Measurements from ENCODE around the gene ZAR1L.

The ZAR1L gene

GRCh38 chr13:32266130-32266529 lies 49.0 kb downstream of the ZAR1L start:
- H3K4me3 ChIP-seq (ENCODE audit: low read length), result no peak overlapping the region
- H3K79me2 ChIP-seq (ENCODE audit: control insufficient read depth, low read length), result no peaks in the 10 kb centered on the region
- no peaks in the 10 kb centered on the region for H3K9me3 ChIP-seq (ENCODE audit: control insufficient read depth, insufficient read depth, low read length)
- no peaks in the 10 kb centered on the region for H3K4me1 ChIP-seq (ENCODE audit: control insufficient read depth, low read length)
- H3K36me3 ChIP-seq (ENCODE audit: control insufficient read depth, low read length), result peaks cover 65% of the 10 kb centered on the region
- no peak overlapping the region for H3K4me2 ChIP-seq (ENCODE audit: low read length)
- H3K27me3 ChIP-seq (ENCODE audit: control insufficient read depth, low read length), result no peaks in the 10 kb centered on the region
- TF ChIP-seq EZH2phosphoT487 (IDR thresholded peaks at IDR 0.05; ENCODE audit: borderline replicate concordance, low read length), result no peak
- TF ChIP-seq, protein P1, sequence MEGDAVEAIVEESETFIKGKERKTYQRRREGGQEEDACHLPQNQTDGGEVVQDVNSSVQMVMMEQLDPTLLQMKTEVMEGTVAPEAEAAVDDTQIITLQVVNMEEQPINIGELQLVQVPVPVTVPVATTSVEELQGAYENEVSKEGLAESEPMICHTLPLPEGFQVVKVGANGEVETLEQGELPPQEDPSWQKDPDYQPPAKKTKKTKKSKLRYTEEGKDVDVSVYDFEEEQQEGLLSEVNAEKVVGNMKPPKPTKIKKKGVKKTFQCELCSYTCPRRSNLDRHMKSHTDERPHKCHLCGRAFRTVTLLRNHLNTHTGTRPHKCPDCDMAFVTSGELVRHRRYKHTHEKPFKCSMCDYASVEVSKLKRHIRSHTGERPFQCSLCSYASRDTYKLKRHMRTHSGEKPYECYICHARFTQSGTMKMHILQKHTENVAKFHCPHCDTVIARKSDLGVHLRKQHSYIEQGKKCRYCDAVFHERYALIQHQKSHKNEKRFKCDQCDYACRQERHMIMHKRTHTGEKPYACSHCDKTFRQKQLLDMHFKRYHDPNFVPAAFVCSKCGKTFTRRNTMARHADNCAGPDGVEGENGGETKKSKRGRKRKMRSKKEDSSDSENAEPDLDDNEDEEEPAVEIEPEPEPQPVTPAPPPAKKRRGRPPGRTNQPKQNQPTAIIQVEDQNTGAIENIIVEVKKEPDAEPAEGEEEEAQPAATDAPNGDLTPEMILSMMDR (IDR thresholded peaks at IDR 0.05; ENCODE audit: low read depth, low read length, poor library complexity, severe bottlenecking), result no peak
- H3K27ac ChIP-seq (ENCODE audit: low read depth, low read length), result no peak overlapping the region
- no peaks in the 10 kb centered on the region for H4K20me1 ChIP-seq (ENCODE audit: control insufficient read depth, insufficient read depth, low read depth, low read length)
- no peaks in the 10 kb centered on the region for H3K9me2 ChIP-seq (replicated peaks; ENCODE audit: control insufficient read depth, low read length)
- H3F3A ChIP-seq (ENCODE audit: control insufficient read depth, insufficient read depth), result no peaks in the 10 kb centered on the region

DNA sequence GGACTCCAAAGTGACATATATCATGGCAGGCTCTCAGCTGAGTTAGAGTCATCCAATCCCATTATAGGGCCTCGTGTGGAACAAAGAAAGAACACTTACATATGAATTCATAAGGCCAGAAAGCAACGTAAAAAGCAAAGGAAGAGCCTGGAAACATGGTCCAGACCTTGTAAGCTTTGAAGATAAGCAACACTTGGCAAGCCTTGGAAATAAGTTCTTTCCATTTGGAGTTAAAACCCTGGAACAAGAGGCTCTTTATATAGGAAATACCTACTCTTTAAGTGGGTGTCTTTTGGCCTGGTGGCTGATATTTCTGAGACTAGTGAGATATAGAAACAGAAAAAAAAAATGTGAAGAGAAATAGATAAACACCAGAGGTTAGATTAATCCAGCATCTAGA lies 49.4 kb downstream of the ZAR1L start:
- H3K4me1 ChIP-seq (ENCODE audit: control insufficient read depth, low read length), result no peaks in the 10 kb centered on the region
- peaks cover 61% of the 10 kb centered on the region for H3K36me3 ChIP-seq (ENCODE audit: control insufficient read depth, low read length)
- no peaks in the 10 kb centered on the region for H3K79me2 ChIP-seq (ENCODE audit: control insufficient read depth, low read length)
- H3K27me3 ChIP-seq (ENCODE audit: control insufficient read depth, low read length), result no peaks in the 10 kb centered on the region
- no peaks in the 10 kb centered on the region for H3K9me3 ChIP-seq (ENCODE audit: control insufficient read depth, insufficient read depth, low read length)
- TF ChIP-seq, protein P1 (IDR thresholded peaks at IDR 0.05; ENCODE audit: low read depth, low read length, poor library complexity, severe bottlenecking), result no peak
- no peak for TF ChIP-seq EZH2phosphoT487 (IDR thresholded peaks at IDR 0.05; ENCODE audit: borderline replicate concordance, low read length)
- H3K4me3 ChIP-seq (ENCODE audit: low read length), result no peak overlapping the region
- H3F3A ChIP-seq (ENCODE audit: control insufficient read depth, insufficient read depth), result no peaks in the 10 kb centered on the region
- H3K4me2 ChIP-seq (ENCODE audit: low read length), result no peak overlapping the region
- H4K20me1 ChIP-seq (ENCODE audit: control insufficient read depth, insufficient read depth, low read depth, low read length), result no peaks in the 10 kb centered on the region
- no peaks in the 10 kb centered on the region for H3K9me2 ChIP-seq (replicated peaks; ENCODE audit: control insufficient read depth, low read length)
- no peak overlapping the region for H3K27ac ChIP-seq (ENCODE audit: low read depth, low read length)

DNA sequence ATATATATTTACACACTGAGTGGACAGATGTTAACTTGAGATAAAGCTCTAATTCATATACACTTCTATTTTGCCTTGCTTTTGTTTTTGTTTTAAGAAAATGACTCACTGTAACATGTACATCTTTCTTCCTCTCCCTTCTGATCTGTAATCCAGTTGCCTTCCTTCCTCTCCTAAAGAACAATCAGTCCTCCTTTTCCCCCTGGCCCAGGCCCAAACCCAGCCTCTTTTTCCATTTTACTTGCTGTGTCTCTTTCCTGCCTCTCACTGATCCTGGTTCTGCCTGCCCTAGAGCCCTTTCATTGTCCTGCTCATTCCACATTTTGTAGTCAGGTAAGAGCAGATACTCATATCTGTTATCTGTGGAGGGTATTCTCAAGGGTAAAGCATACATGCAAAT lies 50.8 kb downstream of the ZAR1L start:
- H3F3A ChIP-seq (ENCODE audit: control insufficient read depth, insufficient read depth), result no peaks in the 10 kb centered on the region
- no peak overlapping the region for H3K4me2 ChIP-seq (ENCODE audit: low read length)
- no peaks in the 10 kb centered on the region for H3K27me3 ChIP-seq (ENCODE audit: control insufficient read depth, low read length)
- H3K9me3 ChIP-seq (ENCODE audit: control insufficient read depth, insufficient read depth, low read length), result no peaks in the 10 kb centered on the region
- H4K20me1 ChIP-seq (ENCODE audit: control insufficient read depth, insufficient read depth, low read depth, low read length), result no peaks in the 10 kb centered on the region
- TF ChIP-seq, protein P1 (IDR thresholded peaks at IDR 0.05; ENCODE audit: low read depth, low read length, poor library complexity, severe bottlenecking), result no peak
- TF ChIP-seq EZH2phosphoT487 (IDR thresholded peaks at IDR 0.05; ENCODE audit: borderline replicate concordance, low read length), result no peak
- no peaks in the 10 kb centered on the region for H3K79me2 ChIP-seq (ENCODE audit: control insufficient read depth, low read length)
- H3K27ac ChIP-seq (ENCODE audit: low read depth, low read length), result no peak overlapping the region
- no peaks in the 10 kb centered on the region for H3K4me1 ChIP-seq (ENCODE audit: control insufficient read depth, low read length)
- H3K36me3 ChIP-seq (ENCODE audit: control insufficient read depth, low read length), result peaks cover 59% of the 10 kb centered on the region
- H3K9me2 ChIP-seq (replicated peaks; ENCODE audit: control insufficient read depth, low read length), result no peaks in the 10 kb centered on the region
- no peak overlapping the region for H3K4me3 ChIP-seq (ENCODE audit: low read length)

DNA sequence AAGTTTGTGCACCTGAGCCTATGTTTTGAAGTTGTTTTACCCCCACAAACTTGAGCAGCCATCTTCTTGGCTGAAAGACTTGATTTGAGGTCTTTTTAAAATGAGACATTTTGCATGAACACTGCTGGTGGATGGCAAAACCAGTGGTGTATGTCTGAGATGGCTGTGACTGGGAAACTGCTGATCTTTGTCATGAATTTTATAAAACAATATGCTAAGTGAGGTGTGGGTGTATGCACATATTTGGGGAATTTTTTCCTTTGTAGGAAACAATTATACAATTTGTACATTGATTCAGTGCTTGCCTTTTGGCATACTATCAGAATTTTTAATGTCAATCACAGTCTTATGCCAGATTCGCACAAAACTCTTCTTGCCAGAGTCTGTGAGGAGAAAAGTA lies 52.5 kb downstream of the ZAR1L start:
- no peak overlapping the region for H3K4me2 ChIP-seq (ENCODE audit: low read length)
- no peaks in the 10 kb centered on the region for H3F3A ChIP-seq (ENCODE audit: control insufficient read depth, insufficient read depth)
- no peaks in the 10 kb centered on the region for H3K27me3 ChIP-seq (ENCODE audit: control insufficient read depth, low read length)
- H4K20me1 ChIP-seq (ENCODE audit: control insufficient read depth, insufficient read depth, low read depth, low read length), result no peaks in the 10 kb centered on the region
- H3K36me3 ChIP-seq (ENCODE audit: control insufficient read depth, low read length), result peaks cover 53% of the 10 kb centered on the region
- H3K4me1 ChIP-seq (ENCODE audit: control insufficient read depth, low read length), result no peaks in the 10 kb centered on the region
- no peak overlapping the region for H3K27ac ChIP-seq (ENCODE audit: low read depth, low read length)
- H3K4me3 ChIP-seq (ENCODE audit: low read length), result no peak overlapping the region
- H3K79me2 ChIP-seq (ENCODE audit: control insufficient read depth, low read length), result no peaks in the 10 kb centered on the region
- TF ChIP-seq, protein P1 (IDR thresholded peaks at IDR 0.05; ENCODE audit: low read depth, low read length, poor library complexity, severe bottlenecking), result no peak
- no peak for TF ChIP-seq EZH2phosphoT487 (IDR thresholded peaks at IDR 0.05; ENCODE audit: borderline replicate concordance, low read length)
- no peaks in the 10 kb centered on the region for H3K9me2 ChIP-seq (replicated peaks; ENCODE audit: control insufficient read depth, low read length)
- no peaks in the 10 kb centered on the region for H3K9me3 ChIP-seq (ENCODE audit: control insufficient read depth, insufficient read depth, low read length)
